Osteocyte (in vitro differentiated cells): ENCODE results near the gene KRTAP10-4. TPM values are rescaled to one million over a fixed set of nuclear protein-coding genes. Genes with fewer than 3 reads are reported as not detected.

ENCODE experiments used
- DNase-seq: peaks from one replicate; pipeline ENCODE4 v3.0.0; 2021; ENCODE audit warnings: mixed read lengths; ENCODE audit not compliant: unreplicated experiment; ENCODE audit errors: extremely low spot score
- H3K27ac Mint-ChIP-seq: one replicate; pipeline ENCODE4 v1.8.0; 2021; ENCODE audit warnings: mild to moderate bottlenecking, mixed read lengths; ENCODE audit not compliant: unreplicated experiment
- H3K27me3 Mint-ChIP-seq: one replicate; pipeline ENCODE4 v1.8.0; 2021; ENCODE audit warnings: mixed read lengths; ENCODE audit not compliant: unreplicated experiment
- H3K36me3 Mint-ChIP-seq: one replicate; pipeline ENCODE4 v1.8.0; 2021; ENCODE audit warnings: mixed read lengths; ENCODE audit not compliant: unreplicated experiment
- H3K4me1 Mint-ChIP-seq: one replicate; pipeline ENCODE4 v1.8.0; 2021; ENCODE audit warnings: mixed read lengths; ENCODE audit not compliant: unreplicated experiment
- H3K4me3 Mint-ChIP-seq: one replicate; pipeline ENCODE4 v1.8.0; 2021; ENCODE audit warnings: mild to moderate bottlenecking, moderate library complexity, mixed read lengths; ENCODE audit not compliant: unreplicated experiment
- H3K9me3 Mint-ChIP-seq: one replicate; pipeline ENCODE4 v1.8.0; 2021; ENCODE audit warnings: mixed read lengths; ENCODE audit not compliant: unreplicated experiment
- total RNA-seq: library from RNA; stranded (reverse); gene quantifications from 2 replicates; pipeline ENCODE4 v1.2.1, GENCODE V29; 2021
- TF ChIP-seq, protein P1 (sequence below): fragments of 200-600 bp; sonication (generic); IDR thresholded peaks from 2 replicates; pipeline ENCODE4 v1.5.0; 2021; ENCODE audit warnings: antibody characterized with exemption, mild to moderate bottlenecking, moderate library complexity

Gene KRTAP10-4
- total RNA-seq, 1 donor from 2014 or later = not detected

DNA sequence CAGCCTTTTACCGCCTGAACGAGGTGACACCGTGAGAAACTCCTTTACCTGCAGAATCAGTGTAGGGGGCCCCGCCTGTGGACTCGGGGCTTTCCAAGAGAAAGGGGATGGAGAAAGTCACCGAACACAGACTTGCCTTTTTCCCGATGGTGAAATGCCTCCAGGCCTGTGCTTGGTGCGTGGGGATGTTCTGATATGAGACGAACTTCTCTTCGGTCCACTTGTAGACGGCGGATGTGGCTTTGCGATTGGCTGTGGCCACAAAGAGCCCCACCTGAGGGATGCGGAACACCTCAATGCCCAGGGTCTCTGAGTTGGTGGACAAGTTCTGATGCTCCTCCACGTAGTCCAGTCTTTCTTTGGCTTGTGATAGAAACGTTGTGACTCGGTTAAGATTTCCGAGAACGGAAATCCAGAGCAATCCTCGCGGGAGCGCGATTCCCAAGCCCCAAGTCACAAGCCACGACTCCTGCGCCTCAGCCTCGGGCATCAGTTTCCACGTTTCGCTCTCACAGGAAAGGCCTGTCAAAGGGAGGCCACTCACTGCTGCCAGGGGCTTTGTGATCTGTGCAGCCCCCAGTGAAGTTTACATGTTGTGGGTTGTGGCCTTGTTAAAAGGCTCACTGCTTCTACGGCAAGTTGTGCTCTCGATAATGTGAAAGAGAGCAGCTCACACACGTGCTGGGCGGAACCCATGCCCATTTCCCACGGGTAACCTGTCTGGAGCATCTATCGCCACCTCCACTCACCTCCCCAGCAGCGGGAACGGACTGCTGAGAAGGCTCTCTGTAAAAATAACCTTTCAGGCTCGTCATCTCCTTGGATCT is 46.2 kb upstream of the KRTAP10-4 start:
- Mint-ChIP-seq H3K4me1 (no peaks in the 10 kb centered on the region), H3K27me3 (no peaks in the 10 kb centered on the region), H3K4me3 (no peak overlapping the region), H3K36me3 (no peaks in the 10 kb centered on the region), H3K27ac (no peak overlapping the region), H3K9me3 (no peaks in the 10 kb centered on the region)
- no peak for DNase-seq
- TF ChIP-seq, protein P1, sequence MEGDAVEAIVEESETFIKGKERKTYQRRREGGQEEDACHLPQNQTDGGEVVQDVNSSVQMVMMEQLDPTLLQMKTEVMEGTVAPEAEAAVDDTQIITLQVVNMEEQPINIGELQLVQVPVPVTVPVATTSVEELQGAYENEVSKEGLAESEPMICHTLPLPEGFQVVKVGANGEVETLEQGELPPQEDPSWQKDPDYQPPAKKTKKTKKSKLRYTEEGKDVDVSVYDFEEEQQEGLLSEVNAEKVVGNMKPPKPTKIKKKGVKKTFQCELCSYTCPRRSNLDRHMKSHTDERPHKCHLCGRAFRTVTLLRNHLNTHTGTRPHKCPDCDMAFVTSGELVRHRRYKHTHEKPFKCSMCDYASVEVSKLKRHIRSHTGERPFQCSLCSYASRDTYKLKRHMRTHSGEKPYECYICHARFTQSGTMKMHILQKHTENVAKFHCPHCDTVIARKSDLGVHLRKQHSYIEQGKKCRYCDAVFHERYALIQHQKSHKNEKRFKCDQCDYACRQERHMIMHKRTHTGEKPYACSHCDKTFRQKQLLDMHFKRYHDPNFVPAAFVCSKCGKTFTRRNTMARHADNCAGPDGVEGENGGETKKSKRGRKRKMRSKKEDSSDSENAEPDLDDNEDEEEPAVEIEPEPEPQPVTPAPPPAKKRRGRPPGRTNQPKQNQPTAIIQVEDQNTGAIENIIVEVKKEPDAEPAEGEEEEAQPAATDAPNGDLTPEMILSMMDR = no peak

DNA sequence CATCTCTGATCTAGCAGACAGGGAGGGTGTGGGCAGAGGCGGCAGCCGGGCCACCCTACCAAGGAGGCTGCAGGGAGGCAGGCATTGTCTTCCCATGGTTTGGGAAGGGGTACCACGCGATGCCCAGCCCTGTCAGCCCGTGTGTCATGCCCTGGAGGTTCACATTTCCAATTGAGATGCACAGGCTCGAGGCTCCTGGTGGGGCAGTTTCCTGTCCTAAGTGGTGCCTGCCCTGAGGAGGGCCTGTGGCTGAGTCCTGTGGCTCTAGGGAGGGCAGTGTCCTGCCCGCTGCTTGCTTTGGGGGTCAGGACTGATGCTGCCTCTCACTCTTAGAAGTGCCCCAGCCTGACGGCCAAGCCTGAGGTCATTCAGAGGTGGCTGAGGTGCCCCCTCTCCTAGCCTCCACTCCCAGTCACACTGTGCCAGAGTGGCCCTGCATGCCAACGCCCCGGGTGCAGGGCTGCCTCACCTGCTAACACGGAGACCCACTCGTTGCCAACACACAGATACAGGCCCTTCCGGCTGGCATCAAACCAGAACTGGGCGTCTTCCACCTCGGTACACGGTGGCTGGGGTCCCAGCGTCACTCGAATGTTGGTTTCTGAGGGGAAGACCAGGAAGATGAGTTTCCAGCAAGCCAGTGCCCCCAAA is 45.4 kb upstream of the KRTAP10-4 start:
- H3K4me3 Mint-ChIP-seq = no peak overlapping the region
- TF ChIP-seq, protein P1 = no peak
- no peaks in the 10 kb centered on the region for H3K4me1 Mint-ChIP-seq
- H3K36me3 Mint-ChIP-seq = no peaks in the 10 kb centered on the region
- no peaks in the 10 kb centered on the region for H3K9me3 Mint-ChIP-seq
- DNase-seq = no peak
- H3K27ac Mint-ChIP-seq = no peak overlapping the region
- H3K27me3 Mint-ChIP-seq = no peaks in the 10 kb centered on the region

DNA sequence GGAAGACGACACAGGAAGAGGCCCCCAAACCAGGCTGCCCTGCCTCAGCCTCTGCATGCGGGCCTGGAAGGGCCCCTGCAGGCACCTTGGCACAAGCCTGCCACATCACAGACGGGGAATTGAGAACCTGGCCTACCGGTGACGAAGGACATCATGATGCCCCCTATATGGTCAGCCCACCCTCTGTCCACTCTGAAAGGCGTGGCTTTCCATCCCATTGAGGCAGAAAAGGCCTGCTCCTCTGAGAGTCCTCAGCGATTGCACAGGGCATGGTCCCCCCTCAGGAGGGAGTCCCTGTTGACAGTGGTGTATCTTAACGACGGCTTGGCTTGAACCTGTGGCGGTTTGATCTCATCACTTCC is 44.9 kb upstream of the KRTAP10-4 start:
- Mint-ChIP-seq H3K36me3 (no peaks in the 10 kb centered on the region), H3K27ac (no peak overlapping the region), H3K9me3 (no peaks in the 10 kb centered on the region), H3K27me3 (no peaks in the 10 kb centered on the region), H3K4me1 (no peaks in the 10 kb centered on the region), H3K4me3 (no peak overlapping the region)
- TF ChIP-seq, protein P1 = no peak
- DNase-seq = no peak

DNA sequence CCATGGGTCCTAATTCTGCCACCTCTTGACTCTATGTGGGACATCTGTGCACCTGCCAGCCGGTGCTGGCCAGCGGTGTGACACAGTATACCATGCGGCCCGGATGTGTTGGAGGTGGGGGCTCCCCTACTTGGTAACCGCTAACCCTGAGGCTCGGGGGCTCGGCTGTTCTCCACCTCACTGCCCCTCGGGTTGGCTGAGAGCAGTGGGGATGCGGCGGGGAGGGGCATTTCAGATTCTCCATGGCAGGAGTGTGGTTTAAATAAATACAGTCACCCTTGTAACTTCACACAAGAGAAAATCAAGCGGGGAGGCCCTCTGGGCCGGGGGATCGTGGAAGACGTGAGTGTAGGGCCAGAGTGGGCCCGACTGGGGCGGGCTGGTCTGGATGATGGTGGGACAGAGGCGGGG is 44.5 kb upstream of the KRTAP10-4 start:
- Mint-ChIP-seq H3K4me1 (no peaks in the 10 kb centered on the region), H3K9me3 (no peaks in the 10 kb centered on the region), H3K27me3 (no peaks in the 10 kb centered on the region), H3K27ac (no peak overlapping the region), H3K4me3 (no peak overlapping the region), H3K36me3 (no peaks in the 10 kb centered on the region)
- TF ChIP-seq, protein P1 = no peak
- DNase-seq = no peak

DNA sequence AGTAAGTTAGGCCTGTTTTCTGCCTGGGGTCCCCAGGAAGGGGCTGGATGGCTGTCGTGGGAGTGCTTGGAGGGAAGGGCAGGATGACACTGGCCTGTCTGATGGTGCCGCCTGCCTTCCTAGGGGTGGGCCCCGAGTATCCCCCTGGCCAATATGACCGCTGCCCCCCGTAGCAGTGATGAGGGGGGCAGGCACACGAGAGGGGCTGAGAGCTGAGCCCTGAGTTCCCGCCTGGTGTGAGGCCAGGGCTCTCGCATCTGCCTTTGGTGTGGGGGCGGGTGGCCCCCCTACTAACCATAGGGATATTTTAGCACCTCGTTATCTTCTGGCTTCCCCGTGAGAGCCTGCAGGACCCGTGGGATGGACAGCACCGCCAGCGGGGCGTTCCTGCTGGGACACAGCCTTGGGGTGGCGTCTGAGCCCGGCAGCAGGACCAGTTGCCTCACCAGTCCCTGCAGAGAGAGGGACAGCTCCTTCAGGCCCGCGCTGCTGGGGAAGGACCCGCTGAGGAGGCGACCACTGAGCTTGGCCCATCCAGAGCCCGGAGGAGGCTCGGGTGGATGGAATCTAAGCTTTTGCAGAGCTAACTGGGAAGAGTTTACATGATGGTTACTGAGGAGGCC is 43.9 kb upstream of the KRTAP10-4 start:
- no peak overlapping the region for H3K27ac Mint-ChIP-seq
- H3K9me3 Mint-ChIP-seq = no peaks in the 10 kb centered on the region
- DNase-seq = no peak
- H3K27me3 Mint-ChIP-seq = no peaks in the 10 kb centered on the region
- no peaks in the 10 kb centered on the region for H3K4me1 Mint-ChIP-seq
- no peaks in the 10 kb centered on the region for H3K36me3 Mint-ChIP-seq
- no peak overlapping the region for H3K4me3 Mint-ChIP-seq
- TF ChIP-seq, protein P1 = no peak
